OCI-LY3 (cell line): ENCODE measurements around the gene CLSTN3.

Source experiments
- CTCF ChIP-seq: fragments of 200-600, 300-600 bp; sonication (generic); IDR thresholded peaks from 2 replicates; pipeline ENCODE4 v1.5.1; 2014; ENCODE audit warnings: antibody characterized with exemption, low read length, low read depth
- EZH2phosphoT487 ChIP-seq: fragments of 200-600 bp; shearing (Covaris generic); IDR thresholded peaks from 2 replicates; pipeline ENCODE4 v1.6.1; 2018; ENCODE audit warnings: antibody characterized with exemption, mixed run types, low read depth

GRCh38 chr12:7137908-7138307, 7.7 kb downstream of the CLSTN3 start:
- TF ChIP-seq CTCF (no peak), EZH2phosphoT487 (no peak)
